GM18517 (cell line): Measurements from ENCODE around the gene CDC6.
A peak's percentile ranks its signal among the peaks of the same experiment; 100 is the strongest.

ENCODE experiments used
- ATAC-seq: cut with Tn5 transposase; IDR thresholded peaks from one replicate; pipeline ENCODE4 v1.9.1; 2021; ENCODE audit warnings: mild to moderate bottlenecking, moderate library complexity; ENCODE audit not compliant: unreplicated experiment

Gene CDC6

GRCh38 chr17:40310882-40311391, 23.3 kb downstream of the CDC6 start:
- ATAC-seq, result no peak

GRCh38 chr17:40311575-40311974, 23.9 kb downstream of the CDC6 start:
- ATAC-seq, result no peak

DNA sequence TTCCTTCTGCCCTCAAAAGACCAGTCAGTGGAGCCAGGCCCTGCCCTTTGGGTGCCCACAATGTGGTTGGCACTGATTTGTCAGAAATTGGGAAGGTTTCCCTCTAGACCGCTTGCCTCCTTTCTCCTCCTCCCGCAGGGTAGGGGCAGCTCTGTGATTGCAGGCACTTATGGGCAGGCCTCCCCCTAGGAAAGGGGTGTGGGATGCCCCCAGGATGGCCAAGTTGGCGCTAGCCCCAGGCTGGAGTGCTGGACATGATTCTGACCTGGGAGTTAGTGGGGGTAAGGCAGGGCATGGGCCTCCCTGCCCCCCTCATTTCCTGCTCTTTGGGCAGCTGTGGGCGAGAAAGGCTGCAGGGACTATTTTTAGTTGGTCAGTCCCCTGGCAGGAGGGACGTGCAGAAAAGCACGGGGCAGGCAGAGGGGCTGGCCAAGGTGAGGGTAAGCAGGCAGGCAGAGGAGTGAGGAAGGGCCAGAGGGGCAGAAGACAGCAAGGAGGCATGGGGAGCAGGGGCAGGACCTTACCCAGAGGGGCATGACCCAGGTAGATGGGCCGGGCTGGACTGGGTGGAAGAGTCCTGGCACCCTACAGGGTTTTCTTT, 24.6 kb downstream of the CDC6 start:
- ATAC-seq, result no peak

GRCh38 chr17:40312893-40313667, 25.4 kb downstream of the CDC6 start:
- ATAC-seq, result no peak

DNA sequence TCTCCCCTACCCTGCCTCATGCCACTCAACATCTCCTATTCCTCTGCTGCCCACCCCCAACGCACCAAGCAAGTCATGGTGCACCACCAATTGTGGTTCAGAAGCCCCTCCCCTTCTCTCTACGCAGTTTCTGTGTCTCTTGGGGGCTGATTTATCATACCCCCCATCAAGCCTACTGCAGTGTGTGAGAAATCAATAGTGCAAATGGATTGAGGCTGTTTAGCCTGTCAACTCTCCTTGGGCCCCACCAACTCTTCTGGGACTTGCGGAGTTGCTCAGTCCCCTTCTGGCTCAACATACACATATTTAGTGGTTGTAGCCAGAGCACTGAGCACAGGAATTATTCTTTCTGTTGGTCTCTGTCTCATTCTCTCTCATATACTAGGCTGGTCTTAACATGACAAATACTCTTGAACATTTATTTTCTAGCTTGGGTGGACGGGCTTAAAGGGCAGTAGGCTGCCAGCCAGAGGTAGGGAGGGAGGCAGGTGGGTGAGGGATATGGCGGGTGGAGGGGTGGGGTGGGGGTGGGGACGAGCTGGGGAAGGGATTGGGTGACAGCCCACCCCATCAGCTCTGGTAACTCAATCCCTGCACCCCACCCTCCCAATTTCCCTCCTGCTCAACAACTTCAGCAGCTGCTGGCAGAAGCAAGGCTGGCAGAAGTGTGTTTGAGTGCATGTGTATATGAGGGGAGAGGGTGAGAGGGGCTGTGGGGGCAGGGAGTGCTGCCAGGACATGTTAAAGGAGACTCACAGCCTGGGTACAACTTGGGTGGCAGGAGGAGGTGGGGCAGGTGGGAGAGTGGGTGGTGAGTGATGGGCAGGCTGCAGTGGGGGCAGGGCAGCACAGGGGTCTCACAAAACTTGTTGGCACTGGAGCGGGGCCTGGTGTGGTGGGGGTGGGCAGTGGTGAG, 26.2 kb downstream of the CDC6 start:
- no peak for ATAC-seq

DNA sequence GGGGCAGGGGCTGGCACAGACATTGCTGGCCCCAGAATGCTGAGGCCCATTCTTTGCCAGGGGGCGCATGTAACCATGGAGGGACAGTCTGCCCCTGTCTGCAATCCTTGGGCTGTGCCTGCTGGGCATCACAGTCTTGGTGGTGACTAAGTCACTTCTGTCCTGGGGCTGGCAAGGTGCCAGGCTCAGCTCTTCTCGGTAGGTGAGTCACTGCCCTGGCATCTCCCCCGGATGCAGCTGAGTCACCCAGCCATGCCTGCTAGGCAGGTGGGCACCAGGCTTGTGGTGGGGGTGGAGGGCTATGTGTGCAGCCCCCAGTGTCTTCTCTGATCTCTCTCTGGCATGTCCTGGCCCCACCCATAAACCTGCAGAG, 26.9 kb downstream of the CDC6 start:
- no peak for ATAC-seq

GRCh38 chr17:40315206-40315605, 27.5 kb downstream of the CDC6 start:
- ATAC-seq, result no peak

GRCh38 chr17:40315678-40316570, 28.2 kb downstream of the CDC6 start:
- ATAC-seq, result no peak

DNA sequence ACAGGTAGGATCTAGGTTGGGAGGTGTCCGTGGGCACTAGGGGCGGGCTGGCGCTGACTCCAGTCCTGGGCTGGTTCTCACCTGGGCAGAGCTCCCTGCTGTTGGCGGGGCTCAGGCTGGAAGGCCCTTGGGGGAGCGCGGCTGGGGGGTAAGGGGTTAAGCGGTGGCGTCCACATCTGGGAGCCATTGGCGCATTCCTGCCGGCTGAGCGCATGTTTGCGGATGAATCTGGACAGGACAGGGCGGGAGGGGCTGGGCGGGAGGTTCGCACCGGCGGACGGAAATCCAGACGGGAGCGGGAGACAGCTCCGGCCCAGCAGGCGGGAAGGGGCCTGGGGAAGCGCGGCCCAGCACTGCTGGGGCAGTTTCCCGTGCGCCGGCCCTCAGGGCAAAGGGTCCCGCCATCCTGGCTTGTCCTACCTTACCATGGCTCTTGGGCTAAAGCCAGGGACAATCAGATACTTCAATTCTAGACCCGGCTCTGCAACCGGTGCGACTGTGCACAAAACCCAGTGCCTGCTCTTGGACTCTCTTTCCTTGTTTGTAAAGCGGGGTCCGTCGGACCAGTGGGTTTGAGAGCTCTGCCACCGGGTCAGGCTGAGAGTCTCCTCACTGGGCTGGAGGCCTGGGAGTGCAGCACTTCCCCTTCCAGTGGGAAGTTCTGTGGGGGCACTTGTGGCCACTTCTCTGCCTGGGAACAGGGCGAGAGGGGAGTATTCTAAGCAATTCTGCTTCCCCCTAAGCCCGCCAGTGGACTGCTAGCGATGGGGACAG, 29.1 kb downstream of the CDC6 start:
- ATAC-seq, result no peak

GRCh38 chr17:40317345-40317873, 29.7 kb downstream of the CDC6 start:
- ATAC-seq, result no peak

GRCh38 chr17:40317880-40318829, 30.5 kb downstream of the CDC6 start:
- peak; percentile 32 for ATAC-seq

- no peak for ATAC-seq
Measured at GRCh38 chr17:40318830-40319391, 31.2 kb downstream of the CDC6 start.

- no peak for ATAC-seq
Measured at GRCh38 chr17:40319651-40320540, 32.2 kb downstream of the CDC6 start.

DNA sequence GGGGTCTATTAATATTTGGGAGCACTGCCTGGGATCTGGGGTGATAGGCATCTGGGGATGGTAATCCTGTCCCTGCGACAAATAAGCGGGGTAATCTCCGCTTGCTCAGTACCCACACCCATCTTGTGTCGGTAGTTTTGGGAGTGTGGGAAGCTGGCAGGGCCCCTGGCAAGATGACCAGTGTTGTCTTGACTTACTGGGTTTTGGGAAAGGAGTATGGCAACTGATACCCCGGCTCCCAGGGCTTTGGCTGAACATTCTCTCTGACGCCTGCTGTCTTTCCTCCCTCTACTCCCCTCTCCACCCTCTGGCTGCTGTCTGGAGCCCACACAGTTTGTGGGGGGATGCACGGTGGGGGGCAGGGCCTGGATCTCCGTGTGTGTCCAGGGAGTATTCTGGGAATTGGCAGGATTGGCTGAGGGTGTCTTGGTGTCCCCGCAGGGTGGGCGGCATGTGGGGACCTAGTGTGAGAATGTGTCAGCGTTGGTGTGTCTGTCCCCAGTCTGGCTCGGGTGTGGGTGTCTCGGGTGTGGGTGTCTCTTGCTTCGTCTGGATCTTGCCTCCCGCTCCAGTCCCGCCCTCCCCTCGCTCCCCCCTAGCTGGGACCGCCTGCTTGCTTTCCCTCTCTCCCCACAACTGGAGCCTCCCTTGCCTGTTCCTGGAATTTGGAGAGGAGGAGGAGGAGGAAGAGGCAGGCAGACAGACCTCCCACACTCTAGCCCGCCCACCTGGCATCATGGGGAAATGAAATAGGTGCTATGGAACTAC, 33.3 kb downstream of the CDC6 start:
- ATAC-seq, result no peak

DNA sequence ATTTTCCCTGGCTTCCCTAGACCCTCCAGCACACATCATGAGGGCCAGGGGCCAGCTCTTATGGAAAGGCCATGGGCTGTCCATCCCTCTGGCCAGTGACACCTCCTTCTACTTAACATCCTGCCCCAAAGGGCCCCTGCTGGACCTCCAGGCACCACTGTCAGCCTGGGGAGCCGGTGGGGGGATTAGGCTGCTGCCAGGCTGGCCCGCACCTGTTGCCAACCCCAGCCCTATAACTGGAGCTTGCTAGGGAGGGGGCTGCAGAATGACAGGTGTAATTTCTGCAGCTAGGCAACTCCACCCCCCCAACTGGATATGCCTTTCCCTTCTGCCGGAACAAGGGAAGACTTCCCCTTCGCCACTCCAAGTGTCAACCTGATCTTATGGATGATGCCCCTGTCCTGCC, 33.8 kb downstream of the CDC6 start:
- ATAC-seq, result no peak

DNA sequence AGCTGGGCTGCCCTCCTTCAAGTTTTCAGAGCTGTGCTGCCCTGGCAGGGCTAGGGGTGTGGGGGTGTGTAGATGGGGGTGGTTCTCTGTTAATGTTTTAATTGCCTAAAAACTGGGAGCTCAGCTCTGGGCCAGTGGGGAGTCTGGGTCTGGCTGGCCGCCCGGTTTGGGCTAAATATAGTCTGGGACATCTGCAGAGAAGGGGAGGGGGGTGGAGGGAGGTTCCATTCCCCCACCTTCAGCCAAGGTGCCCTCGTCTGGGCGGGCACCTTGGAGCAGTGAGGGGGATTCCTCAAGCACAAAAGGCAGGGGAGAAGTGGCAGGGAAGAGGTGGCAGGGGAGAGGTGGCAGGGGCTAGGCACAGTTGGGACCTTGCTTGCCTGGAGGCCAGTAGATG, 34.3 kb downstream of the CDC6 start:
- ATAC-seq, result no peak
